Measurements from ENCODE around the gene LRIG1. TPM values are rescaled to one million over a fixed set of nuclear protein-coding genes. Genes with fewer than 3 reads are reported as not detected.

LRIG1 gene
- total and polyA plus RNA-seq, 7 donors = 9.8 to 119 (median 41.1) TPM

- DNase-seq (peak in 1 of 2 donors; percentile 77), ATAC-seq (peak in 3 of 4 donors; percentile 33 to 53 (median 51))
- WGBS, 3 donors = 33 to 48% (median 38%) methylated on average over 6 of the region's 6 CpGs
- Histone ChIP-seq H3K4me3 (no peak overlapping the region), H3K9me3 (no peaks in the 10 kb centered on the region), H3K36me3 (ENCODE audit: insufficient read depth in 1 of 2, low read depth in 1 of 2) (no peaks in the 10 kb centered on the region), H3K27me3 (ENCODE audit: insufficient read depth in 3 of 3, low read length in 2 of 3) (no peaks in the 10 kb centered on the region), H3K4me1 (peaks cover 82% of the 10 kb centered on the region), H3K27ac (peak overlapping the region; percentile 69)
- TF ChIP-seq CTCF (IDR thresholded peaks at IDR 0.05) = no peak
- intact Hi-C loops (cut with DNase I) = no loop called here
These were observed 64.8 kb downstream of the LRIG1 start for GRCh38 chr3:66435989-66436388.

GRCh38 chr3:66434726-66435125 lies 66.1 kb downstream of the LRIG1 start:
- no peaks in the 10 kb centered on the region for H3K27me3 ChIP-seq (ENCODE audit: insufficient read depth in 3 of 3, low read length in 2 of 3)
- H3K9me3 ChIP-seq = no peaks in the 10 kb centered on the region
- ATAC-seq (no peak), DNase-seq (no peak)
- peaks cover 82% of the 10 kb centered on the region for H3K4me1 ChIP-seq
- H3K36me3 ChIP-seq (ENCODE audit: insufficient read depth in 1 of 2, low read depth in 1 of 2) = no peaks in the 10 kb centered on the region
- H3K4me3 ChIP-seq = no peak overlapping the region
- intact Hi-C loops (cut with DNase I) = no loop called here
- WGBS, 3 donors = 61 to 74% (median 65%) methylated on average over 7 of the region's 7 CpGs
- peak overlapping the region; percentile 89 for H3K27ac ChIP-seq
- TF ChIP-seq CTCF (IDR thresholded peaks at IDR 0.05) = no peak

- Histone ChIP-seq H3K27me3 (ENCODE audit: insufficient read depth in 3 of 3, low read length in 2 of 3) (no peaks in the 10 kb centered on the region), H3K4me1 (peaks cover 84% of the 10 kb centered on the region), H3K4me3 (peak overlapping the region; percentile 17), H3K9me3 (no peaks in the 10 kb centered on the region), H3K27ac (peak overlapping the region; percentile 89), H3K36me3 (ENCODE audit: insufficient read depth in 1 of 2, low read depth in 1 of 2) (no peaks in the 10 kb centered on the region)
- TF ChIP-seq CTCF (IDR thresholded peaks at IDR 0.05) = no peak
- ATAC-seq = no peak
- intact Hi-C loops (cut with DNase I) = no loop called here
- DNase-seq = no peak
- 25 to 66% (median 43%) methylated on average over 4 of the region's 4 CpGs for WGBS, 3 donors
These were observed 67.4 kb downstream of the LRIG1 start for GRCh38 chr3:66433522-66433782.

GRCh38 chr3:66432767-66433521 lies 67.9 kb downstream of the LRIG1 start:
- DNase-seq = peak; percentile 75 to 88
- Histone ChIP-seq H3K4me3 (peak overlapping the region; percentile 17), H3K9me3 (no peaks in the 10 kb centered on the region), H3K36me3 (ENCODE audit: insufficient read depth in 1 of 2, low read depth in 1 of 2) (no peaks in the 10 kb centered on the region), H3K27me3 (ENCODE audit: insufficient read depth in 3 of 3, low read length in 2 of 3) (no peaks in the 10 kb centered on the region), H3K4me1 (peaks cover 88% of the 10 kb centered on the region), H3K27ac (peak overlapping the region; percentile 89)
- no peak for TF ChIP-seq CTCF (IDR thresholded peaks at IDR 0.05)
- ATAC-seq = peak; percentile 83 to 92 (median 86)
- 31 to 54% (median 37%) methylated on average over 9 of the region's 9 CpGs for WGBS, 3 donors
- intact Hi-C loops (cut with DNase I) = no loop called here

Measured in psoas muscle (tissue), 8 donors.